MM.1S (cell line): ENCODE results near the gene STX8.

Source experiments
- EZH2phosphoT487 ChIP-seq: fragments of 300-600 bp; sonication (generic); IDR thresholded peaks from 2 replicates; pipeline ENCODE4 v1.6.1; 2018; ENCODE audit warnings: antibody characterized with exemption, low read length
- TF ChIP-seq, protein P1 (sequence below): fragments of 300-600 bp; sonication (generic); IDR thresholded peaks from 2 replicates; pipeline ENCODE4 v1.5.1; 2016; ENCODE audit warnings: antibody characterized with exemption, low read length, mixed read lengths

DNA sequence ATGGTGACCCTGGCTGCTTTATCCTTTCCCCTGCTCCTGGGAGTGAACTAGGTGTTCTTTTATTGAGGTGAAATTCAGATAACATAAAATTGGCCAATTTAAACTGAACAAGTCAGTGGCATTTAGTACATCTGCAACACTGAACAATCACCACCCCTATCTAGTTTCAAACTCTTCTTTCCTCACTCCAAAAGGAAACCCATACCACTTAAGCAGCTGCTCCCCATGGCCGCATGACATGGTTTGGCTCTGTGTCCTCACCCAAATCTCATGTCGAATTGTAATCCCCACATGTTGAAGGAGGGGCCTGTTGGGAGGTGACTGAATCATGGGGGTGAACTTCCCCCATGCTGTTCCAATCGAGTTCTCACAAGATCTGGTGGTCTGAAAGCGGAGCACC lies 154.1 kb downstream of the STX8 start:
- TF ChIP-seq, protein P1, sequence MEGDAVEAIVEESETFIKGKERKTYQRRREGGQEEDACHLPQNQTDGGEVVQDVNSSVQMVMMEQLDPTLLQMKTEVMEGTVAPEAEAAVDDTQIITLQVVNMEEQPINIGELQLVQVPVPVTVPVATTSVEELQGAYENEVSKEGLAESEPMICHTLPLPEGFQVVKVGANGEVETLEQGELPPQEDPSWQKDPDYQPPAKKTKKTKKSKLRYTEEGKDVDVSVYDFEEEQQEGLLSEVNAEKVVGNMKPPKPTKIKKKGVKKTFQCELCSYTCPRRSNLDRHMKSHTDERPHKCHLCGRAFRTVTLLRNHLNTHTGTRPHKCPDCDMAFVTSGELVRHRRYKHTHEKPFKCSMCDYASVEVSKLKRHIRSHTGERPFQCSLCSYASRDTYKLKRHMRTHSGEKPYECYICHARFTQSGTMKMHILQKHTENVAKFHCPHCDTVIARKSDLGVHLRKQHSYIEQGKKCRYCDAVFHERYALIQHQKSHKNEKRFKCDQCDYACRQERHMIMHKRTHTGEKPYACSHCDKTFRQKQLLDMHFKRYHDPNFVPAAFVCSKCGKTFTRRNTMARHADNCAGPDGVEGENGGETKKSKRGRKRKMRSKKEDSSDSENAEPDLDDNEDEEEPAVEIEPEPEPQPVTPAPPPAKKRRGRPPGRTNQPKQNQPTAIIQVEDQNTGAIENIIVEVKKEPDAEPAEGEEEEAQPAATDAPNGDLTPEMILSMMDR: no peak
- TF ChIP-seq EZH2phosphoT487: no peak
